ENCODE measurements around the gene PLXNA4. TPM values are rescaled to one million over a fixed set of nuclear protein-coding genes. Genes with fewer than 3 reads are reported as not detected.

Gene PLXNA4
- total RNA-seq, 1 donor from 2014 or later, result 21.7 TPM

- no peak for DNase-seq (ENCODE audit: low read depth, low spot score)
- no peak overlapping the region for H3K27ac Mint-ChIP-seq (ENCODE audit: unreplicated experiment)
- TF ChIP-seq, protein P1, sequence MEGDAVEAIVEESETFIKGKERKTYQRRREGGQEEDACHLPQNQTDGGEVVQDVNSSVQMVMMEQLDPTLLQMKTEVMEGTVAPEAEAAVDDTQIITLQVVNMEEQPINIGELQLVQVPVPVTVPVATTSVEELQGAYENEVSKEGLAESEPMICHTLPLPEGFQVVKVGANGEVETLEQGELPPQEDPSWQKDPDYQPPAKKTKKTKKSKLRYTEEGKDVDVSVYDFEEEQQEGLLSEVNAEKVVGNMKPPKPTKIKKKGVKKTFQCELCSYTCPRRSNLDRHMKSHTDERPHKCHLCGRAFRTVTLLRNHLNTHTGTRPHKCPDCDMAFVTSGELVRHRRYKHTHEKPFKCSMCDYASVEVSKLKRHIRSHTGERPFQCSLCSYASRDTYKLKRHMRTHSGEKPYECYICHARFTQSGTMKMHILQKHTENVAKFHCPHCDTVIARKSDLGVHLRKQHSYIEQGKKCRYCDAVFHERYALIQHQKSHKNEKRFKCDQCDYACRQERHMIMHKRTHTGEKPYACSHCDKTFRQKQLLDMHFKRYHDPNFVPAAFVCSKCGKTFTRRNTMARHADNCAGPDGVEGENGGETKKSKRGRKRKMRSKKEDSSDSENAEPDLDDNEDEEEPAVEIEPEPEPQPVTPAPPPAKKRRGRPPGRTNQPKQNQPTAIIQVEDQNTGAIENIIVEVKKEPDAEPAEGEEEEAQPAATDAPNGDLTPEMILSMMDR (conservative IDR thresholded peaks at IDR 0.05), result no peak
- no peaks in the 10 kb centered on the region for H3K9me3 Mint-ChIP-seq
- H3K4me1 Mint-ChIP-seq, result peaks cover 21% of the 10 kb centered on the region
- H3K27me3 Mint-ChIP-seq (ENCODE audit: low read depth), result peaks cover 43% of the 10 kb centered on the region
- no peaks in the 10 kb centered on the region for H3K36me3 Mint-ChIP-seq (ENCODE audit: low read depth)
- peak overlapping the region; percentile 73 for H3K4me3 Mint-ChIP-seq
Measured at GRCh38 chr7:132580277-132580676, 4.0 kb upstream of the PLXNA4 start.

GRCh38 chr7:132579260-132579899 is 3.1 kb upstream of the PLXNA4 start:
- no peaks in the 10 kb centered on the region for H3K9me3 Mint-ChIP-seq
- no peak for DNase-seq (ENCODE audit: low read depth, low spot score)
- no peaks in the 10 kb centered on the region for H3K36me3 Mint-ChIP-seq (ENCODE audit: low read depth)
- peaks cover 50% of the 10 kb centered on the region for H3K27me3 Mint-ChIP-seq (ENCODE audit: low read depth)
- H3K27ac Mint-ChIP-seq (ENCODE audit: unreplicated experiment), result no peak overlapping the region
- H3K4me1 Mint-ChIP-seq, result peaks cover 24% of the 10 kb centered on the region
- TF ChIP-seq, protein P1 (conservative IDR thresholded peaks at IDR 0.05), result no peak
- H3K4me3 Mint-ChIP-seq, result peak overlapping the region; percentile 10

- no peaks in the 10 kb centered on the region for H3K9me3 Mint-ChIP-seq
- H3K4me3 Mint-ChIP-seq, result peak overlapping the region; percentile 82
- H3K4me1 Mint-ChIP-seq, result peaks cover 29% of the 10 kb centered on the region
- peaks cover 56% of the 10 kb centered on the region for H3K27me3 Mint-ChIP-seq (ENCODE audit: low read depth)
- H3K36me3 Mint-ChIP-seq (ENCODE audit: low read depth), result no peaks in the 10 kb centered on the region
- DNase-seq (ENCODE audit: low read depth, low spot score), result no peak
- no peak overlapping the region for H3K27ac Mint-ChIP-seq (ENCODE audit: unreplicated experiment)
- TF ChIP-seq, protein P1 (conservative IDR thresholded peaks at IDR 0.05), result no peak
Measured at GRCh38 chr7:132578826-132579225, 2.6 kb upstream of the PLXNA4 start.

GRCh38 chr7:132578050-132578370 is 1.7 kb upstream of the PLXNA4 start:
- Mint-ChIP-seq H3K36me3 (ENCODE audit: low read depth) (no peaks in the 10 kb centered on the region), H3K4me1 (peaks cover 37% of the 10 kb centered on the region), H3K27me3 (ENCODE audit: low read depth) (peaks cover 64% of the 10 kb centered on the region), H3K27ac (ENCODE audit: unreplicated experiment) (no peak overlapping the region), H3K4me3 (peak overlapping the region; percentile 82), H3K9me3 (no peaks in the 10 kb centered on the region)
- DNase-seq (ENCODE audit: low read depth, low spot score), result no peak
- TF ChIP-seq, protein P1 (conservative IDR thresholded peaks at IDR 0.05), result no peak

GRCh38 chr7:132577206-132578049 is 1.2 kb upstream of the PLXNA4 start:
- TF ChIP-seq, protein P1 (conservative IDR thresholded peaks at IDR 0.05), result peak; percentile 48
- DNase-seq (ENCODE audit: low read depth, low spot score), result peak; percentile 73
- H3K4me3 Mint-ChIP-seq, result peak overlapping the region; percentile 82
- no peak overlapping the region for H3K27ac Mint-ChIP-seq (ENCODE audit: unreplicated experiment)
- H3K27me3 Mint-ChIP-seq (ENCODE audit: low read depth), result peaks cover 70% of the 10 kb centered on the region
- no peaks in the 10 kb centered on the region for H3K9me3 Mint-ChIP-seq
- peaks cover 43% of the 10 kb centered on the region for H3K4me1 Mint-ChIP-seq
- no peaks in the 10 kb centered on the region for H3K36me3 Mint-ChIP-seq (ENCODE audit: low read depth)
